Mesendoderm (in vitro differentiated cells): ENCODE measurements around the gene TMEM92.

Experiments
- DNase-seq: peaks from one replicate; pipeline ENCODE4 v3.0.0; 2013
- H2AK5ac ChIP-seq: 2 replicates; pipeline ENCODE4 v1.6.1; 2013; ENCODE audit warnings: low read length, inconsistent platforms
- H2BK120ac ChIP-seq: 2 replicates; pipeline ENCODE4 v1.6.1; 2013; ENCODE audit warnings: low read depth, mild to moderate bottlenecking, low read length, moderate library complexity, mixed read lengths
- H2BK15ac ChIP-seq: replicated peaks from 2 replicates; pipeline ENCODE4 v1.6.1; 2013; ENCODE audit warnings: low read depth, mild to moderate bottlenecking, moderate library complexity
- H2BK5ac ChIP-seq: 2 replicates; pipeline ENCODE4 v1.6.1; 2013; ENCODE audit warnings: low read length, inconsistent platforms
- H3K18ac ChIP-seq: 2 replicates; pipeline ENCODE4 v1.6.1; 2013; ENCODE audit warnings: mild to moderate bottlenecking, low read length, mixed read lengths
- H3K23ac ChIP-seq: one replicate; pipeline ENCODE4 v1.6.1; 2013; ENCODE audit warnings: low read length
- H3K27ac ChIP-seq: 2 replicates; pipeline ENCODE4 v1.5.1; 2013; ENCODE audit warnings: low read depth, mild to moderate bottlenecking, inconsistent platforms, low read length, moderate library complexity
- H3K27me3 ChIP-seq: 2 replicates; pipeline ENCODE4 v1.6.1; 2013; ENCODE audit warnings: low read length, control low read depth, mild to moderate bottlenecking, inconsistent platforms; ENCODE audit not compliant: insufficient read depth, poor library complexity
- H3K36me3 ChIP-seq: 2 replicates; pipeline ENCODE4 v1.6.1; 2013; ENCODE audit warnings: low read length, inconsistent platforms; ENCODE audit not compliant: control insufficient read depth, insufficient read depth
- H3K4ac ChIP-seq: one replicate; pipeline ENCODE4 v1.6.1; 2013; ENCODE audit warnings: low read depth, mild to moderate bottlenecking, low read length, moderate library complexity
- H3K4me1 ChIP-seq: 2 replicates; pipeline ENCODE4 v1.6.1; 2013; ENCODE audit warnings: low read depth, low read length, inconsistent platforms; ENCODE audit not compliant: control insufficient read depth
- H3K4me2 ChIP-seq: 2 replicates; pipeline ENCODE4 v1.6.1; 2013; ENCODE audit warnings: low read length
- H3K4me3 ChIP-seq: 2 replicates; pipeline ENCODE4 v1.5.1; 2013; ENCODE audit warnings: mild to moderate bottlenecking, low read length
- H3K56ac ChIP-seq: one replicate; pipeline ENCODE4 v1.6.1; 2013; ENCODE audit warnings: low read length
- H3K79me1 ChIP-seq: 2 replicates; pipeline ENCODE4 v1.6.1; 2013; ENCODE audit warnings: low read length, inconsistent platforms
- H3K79me2 ChIP-seq: 2 replicates; pipeline ENCODE4 v1.6.1; 2013; ENCODE audit warnings: mild to moderate bottlenecking, low read length; ENCODE audit not compliant: control insufficient read depth, insufficient read depth
- H3K9ac ChIP-seq: 2 replicates; pipeline ENCODE4 v1.6.1; 2013; ENCODE audit warnings: low read length, inconsistent platforms
- H4K5ac ChIP-seq: one replicate; pipeline ENCODE4 v1.6.1; 2013; ENCODE audit warnings: low read length
- H4K8ac ChIP-seq: one replicate; pipeline ENCODE4 v1.6.1; 2013; ENCODE audit warnings: low read depth, mild to moderate bottlenecking, control low read depth, low read length, moderate library complexity
- WGBS: extraction: QIAGEN DNeasy Blood & Tissue Kit; methylation state at CpG from one replicate; pipeline ENCODE4 v1.1.7; 2013; ENCODE audit warnings: low lambda C conversion rate, missing lambda C conversion rate; ENCODE audit not compliant: insufficient coverage; ENCODE audit errors: extremely low coverage; 5-methylcytosine and 5-hydroxymethylcytosine counted together

Gene TMEM92

DNA sequence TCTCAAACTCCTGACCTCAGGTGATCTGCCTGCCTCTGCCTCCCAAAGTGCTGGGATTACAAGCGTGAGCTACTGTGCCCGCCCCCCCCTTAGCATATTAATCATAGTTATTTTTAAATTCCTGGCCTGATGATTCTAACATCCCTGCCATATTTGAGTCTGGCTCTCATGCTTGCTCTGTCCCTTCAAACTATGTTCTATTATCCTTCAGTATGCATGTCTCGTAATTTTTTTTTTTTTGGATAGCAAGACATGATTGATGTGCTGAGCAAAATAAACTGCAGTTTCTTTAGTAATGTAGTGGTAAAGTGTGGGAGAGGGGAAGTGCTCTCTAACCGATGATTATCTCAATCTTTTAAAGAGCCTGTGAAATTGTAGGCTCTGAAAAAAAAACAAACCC is 34.3 kb upstream of the TMEM92 start:
- no peaks in the 10 kb centered on the region for H3K4me1 ChIP-seq
- no peak overlapping the region for H3K4me3 ChIP-seq
- no peaks in the 10 kb centered on the region for H3K27me3 ChIP-seq
- H3K4me2 ChIP-seq, result no peak overlapping the region
- no peak overlapping the region for H3K56ac ChIP-seq
- H2BK5ac ChIP-seq, result no peak overlapping the region
- no peaks in the 10 kb centered on the region for H3K36me3 ChIP-seq
- no peak overlapping the region for H3K27ac ChIP-seq
- H2AK5ac ChIP-seq, result no peak overlapping the region
- no peak overlapping the region for H2BK120ac ChIP-seq
- no peak overlapping the region for H4K8ac ChIP-seq
- H3K79me2 ChIP-seq, result no peaks in the 10 kb centered on the region
- H4K5ac ChIP-seq, result no peak overlapping the region
- no CpG with 5 or more reads among the region's 4 CpGs for WGBS
- no peak overlapping the region for H3K4ac ChIP-seq
- no peak for DNase-seq
- H2BK15ac ChIP-seq, result no peak overlapping the region
- H3K23ac ChIP-seq, result no peak overlapping the region
- H3K18ac ChIP-seq, result no peak overlapping the region
- H3K79me1 ChIP-seq, result no peaks in the 10 kb centered on the region
- H3K9ac ChIP-seq, result no peak overlapping the region

DNA sequence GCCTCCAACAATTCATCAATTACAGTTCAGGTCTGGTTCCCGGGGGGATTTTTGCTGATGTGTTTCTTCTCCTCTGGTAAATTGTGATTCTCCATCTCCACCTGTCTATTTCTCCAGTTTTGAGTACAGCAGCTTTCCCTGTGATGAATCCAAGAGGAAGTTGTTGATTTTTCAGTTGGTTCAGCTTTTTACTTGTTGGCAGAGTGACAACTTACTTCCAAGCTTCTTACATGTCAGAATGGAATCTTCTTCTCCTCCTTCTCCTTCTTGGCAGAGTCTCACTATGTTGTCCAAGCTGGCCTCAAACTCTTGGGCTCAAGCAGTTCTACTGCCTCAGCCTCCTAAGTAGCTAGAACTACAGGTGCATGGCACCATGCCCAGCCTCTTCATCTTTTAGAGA is 33.4 kb upstream of the TMEM92 start:
- Histone ChIP-seq H3K4me1 (no peaks in the 10 kb centered on the region), H3K79me1 (no peaks in the 10 kb centered on the region), H3K56ac (no peak overlapping the region), H2BK15ac (no peak overlapping the region), H3K4ac (no peak overlapping the region), H4K5ac (no peak overlapping the region), H3K4me2 (no peak overlapping the region), H2AK5ac (no peak overlapping the region), H2BK120ac (no peak overlapping the region), H4K8ac (no peak overlapping the region), H3K27ac (no peak overlapping the region), H3K27me3 (no peaks in the 10 kb centered on the region), H3K36me3 (no peaks in the 10 kb centered on the region), H3K23ac (no peak overlapping the region), H3K9ac (no peak overlapping the region), H2BK5ac (no peak overlapping the region), H3K4me3 (no peak overlapping the region), H3K18ac (no peak overlapping the region), H3K79me2 (no peaks in the 10 kb centered on the region)
- DNase-seq, result no peak
- WGBS, result no CpG with 5 or more reads among the region's 1 CpG

DNA sequence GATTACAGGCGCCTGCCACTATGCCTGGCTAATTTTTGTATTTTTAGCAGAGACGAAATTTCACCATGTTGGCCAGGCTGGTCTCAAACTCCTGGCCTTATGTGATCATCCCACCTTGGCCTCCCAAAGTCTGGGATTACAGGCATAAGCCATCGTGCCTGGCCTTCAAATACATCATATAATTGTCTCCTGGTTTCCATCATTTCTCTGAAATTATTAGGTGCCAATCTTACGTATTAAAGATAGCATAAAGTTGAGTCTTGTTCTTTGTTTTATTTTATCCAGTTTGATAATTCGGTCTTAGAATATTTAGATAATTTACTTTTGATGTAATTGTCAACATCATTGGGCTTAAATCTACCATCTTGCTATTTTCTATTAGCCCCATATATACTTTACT is 32.8 kb upstream of the TMEM92 start:
- WGBS, result no CpG with 5 or more reads among the region's 5 CpGs
- no peaks in the 10 kb centered on the region for H3K79me2 ChIP-seq
- H3K79me1 ChIP-seq, result no peaks in the 10 kb centered on the region
- H3K18ac ChIP-seq, result no peak overlapping the region
- H3K36me3 ChIP-seq, result no peaks in the 10 kb centered on the region
- DNase-seq, result no peak
- no peak overlapping the region for H3K23ac ChIP-seq
- no peak overlapping the region for H3K56ac ChIP-seq
- no peak overlapping the region for H4K5ac ChIP-seq
- H3K4me2 ChIP-seq, result no peak overlapping the region
- no peak overlapping the region for H3K27ac ChIP-seq
- no peak overlapping the region for H3K4ac ChIP-seq
- no peak overlapping the region for H3K9ac ChIP-seq
- no peak overlapping the region for H2BK5ac ChIP-seq
- H4K8ac ChIP-seq, result no peak overlapping the region
- H2AK5ac ChIP-seq, result no peak overlapping the region
- no peak overlapping the region for H3K4me3 ChIP-seq
- H3K4me1 ChIP-seq, result no peaks in the 10 kb centered on the region
- no peaks in the 10 kb centered on the region for H3K27me3 ChIP-seq
- no peak overlapping the region for H2BK15ac ChIP-seq
- no peak overlapping the region for H2BK120ac ChIP-seq

DNA sequence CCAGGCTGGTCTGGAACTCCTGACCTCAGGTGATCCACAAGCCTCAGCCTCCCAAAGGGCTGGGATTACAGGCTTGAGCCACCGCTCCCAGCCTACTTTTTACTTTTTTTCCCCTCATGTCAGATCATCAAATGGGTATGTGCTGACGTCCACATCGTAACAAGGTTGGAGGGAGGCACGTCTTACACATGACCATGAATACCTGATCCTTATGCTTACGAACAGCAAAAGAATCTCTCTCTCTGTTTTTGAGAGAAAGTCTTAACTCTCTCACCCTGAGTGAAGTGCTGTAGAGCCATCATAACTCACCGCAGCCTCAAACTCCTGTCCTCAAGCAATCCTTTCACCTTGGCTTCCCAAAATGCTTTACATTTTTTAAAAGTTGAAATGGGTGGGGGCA is 29.5 kb upstream of the TMEM92 start:
- H3K27ac ChIP-seq, result no peak overlapping the region

DNA sequence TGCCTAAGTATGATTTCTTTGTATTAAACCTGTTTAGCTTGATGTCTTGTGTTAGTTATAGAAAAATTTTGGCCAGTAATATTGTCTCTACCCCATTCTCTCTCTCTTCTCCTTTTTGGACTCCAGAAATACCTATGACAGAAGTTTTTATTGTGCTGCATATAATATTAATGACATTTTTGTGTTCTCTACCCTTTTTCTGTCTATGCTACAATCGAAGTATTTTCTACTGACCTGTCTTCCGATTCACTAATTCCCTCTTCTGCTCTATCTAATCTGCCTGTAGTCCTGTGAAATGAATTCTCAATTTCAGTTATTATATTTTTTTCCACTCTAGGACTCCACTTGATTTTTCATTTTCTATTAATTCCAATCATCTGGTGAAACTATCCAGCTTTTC is 26.0 kb upstream of the TMEM92 start:
- Histone ChIP-seq H3K9ac (no peak overlapping the region), H3K79me1 (no peaks in the 10 kb centered on the region), H3K4me1 (no peaks in the 10 kb centered on the region), H3K27ac (no peak overlapping the region), H2BK120ac (no peak overlapping the region), H3K18ac (no peak overlapping the region), H2AK5ac (no peak overlapping the region), H3K4me3 (no peak overlapping the region), H3K4me2 (no peak overlapping the region), H3K27me3 (no peaks in the 10 kb centered on the region), H4K8ac (no peak overlapping the region), H2BK15ac (no peak overlapping the region), H2BK5ac (no peak overlapping the region), H3K23ac (no peak overlapping the region), H4K5ac (no peak overlapping the region), H3K36me3 (no peaks in the 10 kb centered on the region), H3K4ac (no peak overlapping the region), H3K56ac (no peak overlapping the region), H3K79me2 (no peaks in the 10 kb centered on the region)
- no CpG with 5 or more reads among the region's 2 CpGs for WGBS
- no peak for DNase-seq

More for the DNA sequence above, 29.5 kb upstream of the TMEM92 start:
- H3K79me1 ChIP-seq, result no peaks in the 10 kb centered on the region
- H2AK5ac ChIP-seq, result no peak overlapping the region
- H3K18ac ChIP-seq, result no peak overlapping the region
- H4K8ac ChIP-seq, result no peak overlapping the region
- H3K4me2 ChIP-seq, result no peak overlapping the region
- no CpG with 5 or more reads among the region's 6 CpGs for WGBS
- H3K23ac ChIP-seq, result no peak overlapping the region
- no peaks in the 10 kb centered on the region for H3K27me3 ChIP-seq
- no peak overlapping the region for H3K9ac ChIP-seq
- H2BK5ac ChIP-seq, result no peak overlapping the region
- H3K4me3 ChIP-seq, result no peak overlapping the region
- no peak overlapping the region for H4K5ac ChIP-seq
- DNase-seq, result no peak
- H3K4ac ChIP-seq, result no peak overlapping the region
- no peak overlapping the region for H2BK120ac ChIP-seq
- no peaks in the 10 kb centered on the region for H3K79me2 ChIP-seq
- no peak overlapping the region for H2BK15ac ChIP-seq
- H3K56ac ChIP-seq, result no peak overlapping the region
- H3K36me3 ChIP-seq, result no peaks in the 10 kb centered on the region
- H3K4me1 ChIP-seq, result no peaks in the 10 kb centered on the region

DNA sequence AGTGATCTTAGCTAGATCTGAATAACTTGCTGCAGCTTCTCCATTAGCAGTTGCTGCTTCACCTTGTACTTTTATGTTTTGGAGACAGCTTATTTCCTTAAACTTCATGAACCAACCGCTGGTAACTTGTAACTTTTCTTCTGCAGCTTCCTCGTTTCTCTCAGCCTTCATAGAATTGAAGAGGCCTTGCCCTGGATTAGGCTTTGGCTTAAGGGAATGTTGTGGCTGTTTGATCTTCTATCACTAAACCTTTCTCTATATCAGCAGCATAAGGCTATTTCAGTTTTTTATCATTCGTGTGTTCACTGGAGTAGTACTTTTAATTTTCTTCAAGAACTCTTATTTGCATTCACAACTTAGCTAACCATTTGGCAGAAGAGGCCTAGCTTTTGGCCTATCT is 21.5 kb upstream of the TMEM92 start:
- Histone ChIP-seq H2BK5ac (no peak overlapping the region), H3K27me3 (no peaks in the 10 kb centered on the region)
- no CpG with 5 or more reads among the region's 3 CpGs for WGBS

More for the DNA sequence above, 21.5 kb upstream of the TMEM92 start:
- Histone ChIP-seq H3K36me3 (no peaks in the 10 kb centered on the region), H3K4me3 (no peak overlapping the region), H3K56ac (no peak overlapping the region), H3K4ac (no peak overlapping the region), H2BK120ac (no peak overlapping the region), H3K27ac (no peak overlapping the region), H3K79me2 (no peaks in the 10 kb centered on the region), H3K9ac (no peak overlapping the region), H3K18ac (no peak overlapping the region), H3K4me1 (no peaks in the 10 kb centered on the region), H2AK5ac (no peak overlapping the region), H3K4me2 (no peak overlapping the region), H4K8ac (no peak overlapping the region), H3K23ac (no peak overlapping the region), H2BK15ac (no peak overlapping the region), H4K5ac (no peak overlapping the region), H3K79me1 (no peaks in the 10 kb centered on the region)
- DNase-seq, result no peak
